HepG2 (cell line): ENCODE measurements around the gene IPCEF1. TPM values are rescaled to one million over a fixed set of nuclear protein-coding genes. Genes with fewer than 3 reads are reported as not detected.

Source experiments
- ATAC-seq: fragments of 200-7000 bp; cut with Tn5 transposase; 3 replicates; pipeline ENCODE4 v1.9.1; 2020; ENCODE audit warnings: mild to moderate bottlenecking, moderate library complexity
- BruUV-seq: library from RNA; stranded (reverse); fragments of 400-500 nt; replicated peaks from 2 replicates; lab custom pipeline; 2021; lab: Mats Ljungman, UMichigan
- CTCF ChIA-PET: fragments of 300-600 bp; formaldehyde crosslinking; extraction: SDS; loops from one replicate; lab custom pipeline; 2021; ENCODE audit warnings: low total read pairs, inconsistent platforms, low intra/inter-chr PET ratio; lab: Yijun Ruan, JAX
- POLR2A ChIA-PET: fragments of 350-600 bp; sonication (Branson Sonifier 250); formaldehyde crosslinking; loops from one replicate; lab custom pipeline; 2020; ENCODE audit warnings: antibody characterized with exemption, inconsistent platforms; lab: Yijun Ruan, JAX
- DNase-seq: peaks from one replicate; pipeline ENCODE4 v3.0.0-alpha.2; 2015; ENCODE audit warnings: low spot score
- FAIRE-seq: peaks from 3 replicates; lab custom pipeline; 2011; peaks lifted over from hg19 to GRCh38; lab: Jason Lieb, UNC
- H2AFZ ChIP-seq: one replicate; pipeline ENCODE4 v1.6.1; 2011; ENCODE audit warnings: low read length, inconsistent platforms
- H3K27ac ChIP-seq: fragments of 300-600 bp; 3 replicates; pipeline ENCODE4 v1.8.0; 2011; ENCODE audit warnings: mixed run types, mild to moderate bottlenecking, mixed read lengths, low read length, inconsistent platforms; ENCODE audit not compliant: insufficient read depth; ENCODE audit errors: extremely low read length
- H3K27me3 ChIP-seq, 2 experiments: fragments of 200-600 bp in 1 of 2; 2 replicates in 1 of 2; 3 replicates in 1 of 2; pipeline versions ENCODE4 v1.6.0 to v1.8.0; 2011; ENCODE audit warnings: low read length in 2 of 2, mild to moderate bottlenecking in 2 of 2, moderate library complexity in 2 of 2, inconsistent platforms in 1 of 2; ENCODE audit not compliant: insufficient read depth in 2 of 2, control insufficient read depth in 1 of 2
- H3K36me3 ChIP-seq, 2 experiments: fragments of 200-600 bp in 1 of 2; replicated peaks in 1 of 2; 2 replicates in 1 of 2; 3 replicates in 1 of 2; pipeline versions ENCODE4 v1.5.1 to v1.8.0; 2011; ENCODE audit warnings: low read length in 2 of 2, inconsistent platforms in 1 of 2; ENCODE audit not compliant: insufficient read depth in 2 of 2, control insufficient read depth in 1 of 2
- H3K4me1 ChIP-seq: 2 replicates; pipeline ENCODE4 v1.5.1; 2012; ENCODE audit warnings: low read length, inconsistent platforms; ENCODE audit not compliant: insufficient read depth
- H3K4me2 ChIP-seq: 2 replicates; pipeline ENCODE4 v1.6.0; 2011; ENCODE audit warnings: low read depth, low read length, inconsistent platforms
- H3K4me3 ChIP-seq, 3 experiments: fragments of 200-600 bp in 1 of 3; sonication (generic), shearing (Covaris generic) in 1 of 3; replicated peaks in 1 of 3; 2 replicates each; pipeline ENCODE4 v1.5.1; 2011 to 2016; ENCODE audit warnings: low read length in 3 of 3, inconsistent platforms in 2 of 3, low read depth in 2 of 3, mild to moderate bottlenecking in 2 of 3, control low read depth in 1 of 3, mixed read lengths in 1 of 3; ENCODE audit not compliant: insufficient read depth in 1 of 3
- H3K79me2 ChIP-seq: one replicate; pipeline ENCODE4 v1.6.1; 2011; ENCODE audit warnings: low read length, inconsistent platforms; ENCODE audit not compliant: insufficient read depth
- H3K9ac ChIP-seq: 2 replicates; pipeline ENCODE4 v1.6.0; 2011; ENCODE audit warnings: mild to moderate bottlenecking, low read depth, low read length, inconsistent platforms; ENCODE audit not compliant: insufficient read depth
- H3K9me3 ChIP-seq: 2 replicates; pipeline ENCODE4 v1.5.1; 2012; ENCODE audit warnings: mild to moderate bottlenecking, low read length
- H4K20me1 ChIP-seq: 2 replicates; pipeline ENCODE4 v1.6.0; 2011; ENCODE audit warnings: inconsistent platforms, mild to moderate bottlenecking, low read length, moderate library complexity; ENCODE audit not compliant: insufficient read depth
- HMG20B ChIP-seq: conservative IDR thresholded peaks from 2 replicates; pipeline ENCODE4 v1.6.1; 2016; ENCODE audit warnings: missing genetic modification reagents, missing compliant biosample characterization
- LBX2 ChIP-seq: sonication (generic); formaldehyde crosslinking; IDR thresholded peaks from 2 replicates; pipeline ENCODE4 v1.5.0; 2020; ENCODE audit warnings: missing genetic modification reagents, mild to moderate bottlenecking, borderline replicate concordance
- SP140L ChIP-seq: sonication (generic); formaldehyde crosslinking; IDR thresholded peaks from 2 replicates; pipeline ENCODE4 v1.4.0; 2020; ENCODE audit warnings: missing genetic modification reagents, borderline replicate concordance
- TARDBP ChIP-seq: sonication (generic); formaldehyde crosslinking; IDR thresholded peaks from 2 replicates; pipeline ENCODE4 v1.8.0; 2022; ENCODE audit warnings: mild to moderate bottlenecking, missing genetic modification reagents
- ZEB1 ChIP-seq: IDR thresholded peaks from 2 replicates; pipeline ENCODE4 v1.6.1; 2012; ENCODE audit warnings: mild to moderate bottlenecking, low read depth, inconsistent platforms; ENCODE audit not compliant: insufficient replicate concordance
- ZMAT3 ChIP-seq: sonication (generic); formaldehyde crosslinking; conservative IDR thresholded peaks from 2 replicates; pipeline ENCODE4 v1.7.0; 2021; ENCODE audit warnings: missing genetic modification reagents
- ZNF30 ChIP-seq: sonication (generic); formaldehyde crosslinking; IDR thresholded peaks from 2 replicates; pipeline ENCODE4 v1.5.0; 2020; ENCODE audit warnings: mild to moderate bottlenecking, missing genetic modification reagents
- ZNF496 ChIP-seq: sonication (generic); formaldehyde crosslinking; IDR thresholded peaks from 2 replicates; pipeline ENCODE4 v1.8.1; 2023; ENCODE audit warnings: mild to moderate bottlenecking, moderate library complexity, missing genetic modification reagents; ENCODE audit not compliant: insufficient replicate concordance
- ZNF709 ChIP-seq: sonication (generic); formaldehyde crosslinking; IDR thresholded peaks from 2 replicates; pipeline ENCODE4 v1.5.0; 2020; ENCODE audit warnings: mild to moderate bottlenecking, missing genetic modification reagents
- ZNF766 ChIP-seq: sonication (generic); formaldehyde crosslinking; IDR thresholded peaks from 2 replicates; pipeline ENCODE4 v1.5.0; 2020; ENCODE audit warnings: missing genetic modification reagents, borderline replicate concordance
- WGBS: methylation state at CpG from one replicate; pipeline ENCODE4 v1.1.6; 2017; ENCODE audit warnings: low lambda C conversion rate; 5-methylcytosine and 5-hydroxymethylcytosine counted together
- in situ Hi-C: cut with HindIII; loops from 2 replicates; pipeline ENCODE4 v1.10.0; 2017; ENCODE audit warnings: low pct_unique_long_range_greater_than_20kb; ENCODE audit not compliant: extremely low pct_ligation_motif_present
- intact Hi-C: fragments of 100-400 bp; cut with micrococcal nuclease; formaldehyde crosslinking; loops from one replicate; pipeline ENCODE4 v1.10.0; 2022; ENCODE audit not compliant: unreplicated experiment
- polyA plus RNA-seq, 8 experiments: library from polyadenylated mRNA; depleted of rRNA in 3 of 8; stranded (reverse) in 7 of 8; unstranded in 1 of 8; fragments of >200 nt; fragmentation: Illumina TruSeq in 4 of 8; extraction: Trizol in 4 of 8; gene quantifications; 2 replicates each; pipeline versions ENCODE4 v1.2.1 to v1.2.3, GENCODE V29; 2011 to 2016; ENCODE audit warnings: low read depth in 4 of 8, missing spikeins in 1 of 8, mixed read lengths in 1 of 8; ENCODE audit not compliant: insufficient read depth in 1 of 8
- total RNA-seq, 5 experiments: library from RNA; depleted of rRNA; stranded (reverse); fragments of >200 nt; fragmentation: Illumina TruSeq; extraction: Trizol; gene quantifications; 2 replicates each; pipeline ENCODE4 v1.2.3, GENCODE V29; 2016; ENCODE audit warnings: low read depth in 1 of 5
- TF ChIP-seq, protein P1 (sequence below): sonication (generic); formaldehyde crosslinking; IDR thresholded peaks from 2 replicates; pipeline ENCODE4 v1.5.1; 2020; ENCODE audit warnings: mild to moderate bottlenecking, missing genetic modification reagents, moderate library complexity
- TF ChIP-seq, protein P2 (sequence below): sonication (generic); formaldehyde crosslinking; IDR thresholded peaks from 2 replicates; pipeline ENCODE4 v1.4.0; 2020; ENCODE audit warnings: missing genetic modification reagents, borderline replicate concordance

IPCEF1 gene
- total and polyA plus RNA-seq, 2 of the 13 experiments (the other 11 are each of a cell fraction or from before 2014, with no cell fraction given): 0.03 TPM; not detected in 1

DNA sequence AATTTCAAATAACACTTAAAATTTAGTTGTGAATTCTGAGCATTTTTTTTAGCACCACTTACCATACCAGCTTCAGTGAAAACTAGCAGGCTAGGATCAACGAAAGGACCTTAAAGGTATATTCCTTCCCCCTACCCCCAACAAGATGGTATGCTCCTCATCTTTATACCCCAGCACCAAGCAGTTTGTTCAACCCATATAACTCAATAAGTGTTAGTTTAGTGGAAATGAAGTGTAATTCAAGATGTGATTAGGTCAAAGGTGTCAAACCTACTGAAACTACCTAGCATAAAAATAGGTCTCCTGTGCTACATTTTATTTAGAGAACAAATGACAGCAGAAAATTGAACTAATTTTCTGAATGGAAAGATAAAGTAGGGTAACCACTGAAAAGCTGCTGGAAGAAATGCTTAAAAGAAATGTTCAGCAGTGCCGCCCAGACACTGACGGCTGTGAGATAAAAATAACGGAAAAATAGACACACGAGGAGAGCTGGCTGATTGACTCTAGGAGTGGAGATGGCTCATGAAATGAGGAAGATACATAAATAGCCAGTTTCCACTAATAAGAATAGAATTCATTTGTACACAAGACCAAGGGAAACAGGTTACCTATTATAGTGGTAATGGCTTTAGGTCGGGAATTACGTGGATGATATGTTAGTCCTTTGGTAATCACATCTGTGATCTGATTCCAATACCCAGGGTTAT, 94.8 kb downstream of the IPCEF1 start:
- Histone ChIP-seq H3K27me3 (no peaks in the 10 kb centered on the region), H3K4me2 (no peak overlapping the region), H3K4me3 (no peak overlapping the region), H3K9me3 (no peaks in the 10 kb centered on the region), H3K4me1 (no peaks in the 10 kb centered on the region), H4K20me1 (no peaks in the 10 kb centered on the region), H3K36me3 (no peaks in the 10 kb centered on the region), H2AFZ (no peak overlapping the region), H3K9ac (no peak overlapping the region), H3K27ac (no peak overlapping the region), H3K79me2 (no peaks in the 10 kb centered on the region)
- intact Hi-C loops (no loop called here), in situ Hi-C loops (no loop called here)
- 45% methylated on average over 7 of the region's 7 CpGs for WGBS
- POLR2A ChIA-PET: no interaction called here
- no peak for FAIRE-seq
- ATAC-seq: no peak
- TF ChIP-seq ZNF496 (no peak), ZNF766 (no peak), ZMAT3 (CRISPR knock-in tag) (no peak), ZEB1 (no peak), LBX2 (no peak), SP140L (CRISPR knock-in tag) (no peak), ZNF709 (no peak), ZNF30 (no peak), HMG20B (CRISPR knock-in tag) (no peak), TARDBP (CRISPR knock-in tag) (no peak)
- TF ChIP-seq, protein P1, sequence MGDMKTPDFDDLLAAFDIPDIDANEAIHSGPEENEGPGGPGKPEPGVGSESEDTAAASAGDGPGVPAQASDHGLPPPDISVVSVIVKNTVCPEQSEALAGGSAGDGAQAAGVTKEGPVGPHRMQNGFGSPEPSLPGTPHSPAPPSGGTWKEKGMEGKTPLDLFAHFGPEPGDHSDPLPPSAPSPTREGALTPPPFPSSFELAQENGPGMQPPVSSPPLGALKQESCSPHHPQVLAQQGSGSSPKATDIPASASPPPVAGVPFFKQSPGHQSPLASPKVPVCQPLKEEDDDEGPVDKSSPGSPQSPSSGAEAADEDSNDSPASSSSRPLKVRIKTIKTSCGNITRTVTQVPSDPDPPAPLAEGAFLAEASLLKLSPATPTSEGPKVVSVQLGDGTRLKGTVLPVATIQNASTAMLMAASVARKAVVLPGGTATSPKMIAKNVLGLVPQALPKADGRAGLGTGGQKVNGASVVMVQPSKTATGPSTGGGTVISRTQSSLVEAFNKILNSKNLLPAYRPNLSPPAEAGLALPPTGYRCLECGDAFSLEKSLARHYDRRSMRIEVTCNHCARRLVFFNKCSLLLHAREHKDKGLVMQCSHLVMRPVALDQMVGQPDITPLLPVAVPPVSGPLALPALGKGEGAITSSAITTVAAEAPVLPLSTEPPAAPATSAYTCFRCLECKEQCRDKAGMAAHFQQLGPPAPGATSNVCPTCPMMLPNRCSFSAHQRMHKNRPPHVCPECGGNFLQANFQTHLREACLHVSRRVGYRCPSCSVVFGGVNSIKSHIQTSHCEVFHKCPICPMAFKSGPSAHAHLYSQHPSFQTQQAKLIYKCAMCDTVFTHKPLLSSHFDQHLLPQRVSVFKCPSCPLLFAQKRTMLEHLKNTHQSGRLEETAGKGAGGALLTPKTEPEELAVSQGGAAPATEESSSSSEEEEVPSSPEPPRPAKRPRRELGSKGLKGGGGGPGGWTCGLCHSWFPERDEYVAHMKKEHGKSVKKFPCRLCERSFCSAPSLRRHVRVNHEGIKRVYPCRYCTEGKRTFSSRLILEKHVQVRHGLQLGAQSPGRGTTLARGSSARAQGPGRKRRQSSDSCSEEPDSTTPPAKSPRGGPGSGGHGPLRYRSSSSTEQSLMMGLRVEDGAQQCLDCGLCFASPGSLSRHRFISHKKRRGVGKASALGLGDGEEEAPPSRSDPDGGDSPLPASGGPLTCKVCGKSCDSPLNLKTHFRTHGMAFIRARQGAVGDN (CRISPR knock-in tag): no peak
- TF ChIP-seq, protein P2, sequence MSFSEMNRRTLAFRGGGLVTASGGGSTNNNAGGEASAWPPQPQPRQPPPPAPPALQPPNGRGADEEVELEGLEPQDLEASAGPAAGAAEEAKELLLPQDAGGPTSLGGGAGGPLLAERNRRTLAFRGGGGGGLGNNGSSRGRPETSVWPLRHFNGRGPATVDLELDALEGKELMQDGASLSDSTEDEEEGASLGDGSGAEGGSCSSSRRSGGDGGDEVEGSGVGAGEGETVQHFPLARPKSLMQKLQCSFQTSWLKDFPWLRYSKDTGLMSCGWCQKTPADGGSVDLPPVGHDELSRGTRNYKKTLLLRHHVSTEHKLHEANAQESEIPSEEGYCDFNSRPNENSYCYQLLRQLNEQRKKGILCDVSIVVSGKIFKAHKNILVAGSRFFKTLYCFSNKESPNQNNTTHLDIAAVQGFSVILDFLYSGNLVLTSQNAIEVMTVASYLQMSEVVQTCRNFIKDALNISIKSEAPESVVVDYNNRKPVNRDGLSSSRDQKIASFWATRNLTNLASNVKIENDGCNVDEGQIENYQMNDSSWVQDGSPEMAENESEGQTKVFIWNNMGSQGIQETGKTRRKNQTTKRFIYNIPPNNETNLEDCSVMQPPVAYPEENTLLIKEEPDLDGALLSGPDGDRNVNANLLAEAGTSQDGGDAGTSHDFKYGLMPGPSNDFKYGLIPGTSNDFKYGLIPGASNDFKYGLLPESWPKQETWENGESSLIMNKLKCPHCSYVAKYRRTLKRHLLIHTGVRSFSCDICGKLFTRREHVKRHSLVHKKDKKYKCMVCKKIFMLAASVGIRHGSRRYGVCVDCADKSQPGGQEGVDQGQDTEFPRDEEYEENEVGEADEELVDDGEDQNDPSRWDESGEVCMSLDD (CRISPR knock-in tag): no peak
- CTCF ChIA-PET: no interaction called here
- BruUV-seq: no TSS peak
- DNase-seq: no peak
